ENCODE measurements around the gene MTCL1.

GRCh38 chr18:8776013-8776943 is 70.9 kb downstream of the MTCL1 start:
- no peak for TF ChIP-seq CTCF (IDR thresholded peaks at IDR 0.05 in 2 of 3, conservative IDR thresholded peaks at IDR 0.05 in 1 of 3; ENCODE audit: control insufficient read depth in 2 of 3, extremely low read depth in 1 of 3, insufficient read depth in 1 of 3, low read depth in 3 of 3, low read length in 3 of 3)
- no peak for TF ChIP-seq RCOR1 (conservative IDR thresholded peaks at IDR 0.05; ENCODE audit: low read depth, low read length)

Measured in GM12878 (cell line).